ENCODE results near the gene KPNA1.
A peak's percentile ranks its signal among the peaks of the same experiment; 100 is the strongest.
"Not testable (repeated sequence)": the region's sequence is repeated elsewhere in the genome, so short reads cannot be mapped to it uniquely, and the experiment has no call there.

KPNA1 gene

DNA sequence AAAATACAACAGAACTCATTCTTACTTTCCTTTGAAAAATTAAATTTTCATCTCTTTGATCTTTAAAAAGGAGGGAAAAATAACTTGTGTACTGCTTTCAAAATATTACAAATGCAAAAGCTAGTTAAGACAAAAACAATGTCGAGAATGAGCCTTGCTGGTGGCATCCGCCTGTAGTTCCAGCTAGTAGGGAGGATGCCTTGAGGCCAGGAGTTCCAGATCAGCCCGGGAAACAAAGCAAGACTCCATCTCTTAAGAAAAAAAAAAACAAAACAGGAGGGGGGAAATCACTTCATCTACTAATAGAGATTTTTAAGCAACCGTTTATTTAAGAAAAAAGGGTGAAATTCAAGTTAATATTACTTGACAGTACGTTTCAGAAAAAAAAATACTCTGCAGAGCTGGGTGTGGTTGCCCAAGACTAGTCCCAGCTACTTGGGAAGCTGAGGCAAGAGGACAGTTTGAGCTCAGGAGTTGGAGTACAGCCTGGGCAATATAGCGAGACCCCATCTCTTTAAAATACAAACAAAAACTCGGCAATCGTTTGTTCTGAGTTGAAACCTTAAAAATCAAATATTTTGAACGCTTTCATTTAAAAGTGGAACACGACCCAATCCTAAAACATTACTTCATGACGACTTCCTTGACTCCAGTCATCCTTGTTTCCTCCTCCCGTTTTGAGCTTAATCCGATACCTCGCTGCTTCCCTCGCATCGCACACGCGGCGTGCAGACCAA is 1.2 kb downstream of the KPNA1 start:
- TF ChIP-seq, protein P1, sequence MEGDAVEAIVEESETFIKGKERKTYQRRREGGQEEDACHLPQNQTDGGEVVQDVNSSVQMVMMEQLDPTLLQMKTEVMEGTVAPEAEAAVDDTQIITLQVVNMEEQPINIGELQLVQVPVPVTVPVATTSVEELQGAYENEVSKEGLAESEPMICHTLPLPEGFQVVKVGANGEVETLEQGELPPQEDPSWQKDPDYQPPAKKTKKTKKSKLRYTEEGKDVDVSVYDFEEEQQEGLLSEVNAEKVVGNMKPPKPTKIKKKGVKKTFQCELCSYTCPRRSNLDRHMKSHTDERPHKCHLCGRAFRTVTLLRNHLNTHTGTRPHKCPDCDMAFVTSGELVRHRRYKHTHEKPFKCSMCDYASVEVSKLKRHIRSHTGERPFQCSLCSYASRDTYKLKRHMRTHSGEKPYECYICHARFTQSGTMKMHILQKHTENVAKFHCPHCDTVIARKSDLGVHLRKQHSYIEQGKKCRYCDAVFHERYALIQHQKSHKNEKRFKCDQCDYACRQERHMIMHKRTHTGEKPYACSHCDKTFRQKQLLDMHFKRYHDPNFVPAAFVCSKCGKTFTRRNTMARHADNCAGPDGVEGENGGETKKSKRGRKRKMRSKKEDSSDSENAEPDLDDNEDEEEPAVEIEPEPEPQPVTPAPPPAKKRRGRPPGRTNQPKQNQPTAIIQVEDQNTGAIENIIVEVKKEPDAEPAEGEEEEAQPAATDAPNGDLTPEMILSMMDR (IDR thresholded peaks at IDR 0.05; ENCODE audit: low read depth, low read length), result no peak
- in situ Hi-C loops (cut with HindIII; ENCODE audit: low sequenced_read_pairs), result no loop called here
- peak overlapping the region; percentile 72 for H3K4me3 ChIP-seq (ENCODE audit: low read depth, low read length)
- no peak for DNase-seq (ENCODE audit: low read depth, low spot score)

DNA sequence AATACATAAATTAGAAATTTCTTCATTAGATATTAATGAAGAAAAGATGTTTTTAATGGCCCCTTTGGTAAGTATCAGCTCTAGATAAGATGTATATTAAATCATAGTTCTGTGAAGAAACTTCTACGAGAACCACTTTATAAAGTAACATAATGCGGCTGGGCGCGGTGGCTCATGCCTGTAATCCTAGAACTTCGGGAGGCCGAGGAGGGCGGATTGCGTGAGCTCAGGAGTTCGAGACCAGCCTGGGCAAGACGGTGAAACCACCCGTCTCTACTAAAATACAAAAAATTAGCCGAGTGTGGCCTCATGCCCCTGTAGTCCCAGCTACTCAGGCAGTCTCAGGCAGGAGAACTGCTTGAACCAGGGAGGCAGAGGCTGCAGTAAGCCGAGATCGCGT is 2.5 kb downstream of the KPNA1 start:
- H3K4me3 ChIP-seq (ENCODE audit: low read depth, low read length), result no peak overlapping the region
- in situ Hi-C loops (cut with HindIII; ENCODE audit: low sequenced_read_pairs), result no loop called here
- no peak for DNase-seq (ENCODE audit: low read depth, low spot score)

DNA sequence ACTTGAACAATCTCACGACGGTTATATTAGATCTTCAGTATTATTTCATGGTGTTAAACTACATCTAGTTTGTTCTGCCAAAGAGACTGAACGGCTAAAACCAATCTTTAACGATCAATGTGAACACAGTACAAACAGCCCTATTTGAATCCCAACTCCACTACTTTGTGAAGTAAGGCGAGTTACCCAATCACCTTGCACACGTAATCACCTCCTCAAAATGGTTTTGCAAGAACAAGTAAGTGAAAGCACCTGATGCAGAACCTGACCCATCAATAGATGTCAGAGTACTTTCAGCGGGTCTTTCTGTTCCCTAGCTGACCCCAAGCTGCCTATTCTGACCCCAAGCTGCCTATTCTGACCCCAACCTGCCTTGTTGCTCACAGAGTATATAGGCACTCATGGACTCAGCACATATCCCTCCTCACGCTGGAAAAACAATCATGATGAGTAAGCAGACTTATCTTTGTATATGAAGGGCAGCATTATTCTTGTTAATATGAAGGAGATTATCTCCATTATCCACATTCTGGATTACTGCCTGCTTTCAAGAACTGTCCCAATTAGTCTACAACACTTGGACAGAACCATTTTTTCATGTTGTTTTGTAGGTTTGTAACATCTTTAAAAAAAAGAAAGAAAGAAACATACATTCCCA is 3.7 kb downstream of the KPNA1 start:
- no peak for DNase-seq (ENCODE audit: low read depth, low spot score)
- TF ChIP-seq, protein P1 (IDR thresholded peaks at IDR 0.05; ENCODE audit: low read depth, low read length), result no peak
- in situ Hi-C loops (cut with HindIII; ENCODE audit: low sequenced_read_pairs), result no loop called here
- H3K4me3 ChIP-seq (ENCODE audit: low read depth, low read length), result no peak overlapping the region

More for the DNA sequence above, 2.5 kb downstream of the KPNA1 start:
- TF ChIP-seq, protein P1 (IDR thresholded peaks at IDR 0.05; ENCODE audit: low read depth, low read length), result no peak

DNA sequence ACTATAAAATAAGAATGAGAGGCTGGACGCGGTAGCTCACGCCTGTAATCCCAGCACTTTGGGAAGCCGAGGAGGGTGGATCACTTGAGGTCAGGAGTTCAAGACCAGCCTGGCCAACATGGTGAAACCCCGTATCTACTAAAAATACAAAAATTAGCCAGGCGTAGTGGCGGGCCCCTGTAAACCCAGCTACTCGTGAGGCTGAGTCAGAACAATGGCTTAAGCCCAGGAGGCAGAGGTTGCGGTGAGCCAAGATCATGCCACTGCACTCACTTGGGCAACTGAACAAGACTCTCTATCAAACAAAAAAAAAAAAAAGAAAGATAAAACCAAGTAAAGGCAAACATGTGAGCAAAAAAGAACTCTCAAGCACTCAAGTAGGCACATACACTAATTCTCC is 5.8 kb downstream of the KPNA1 start:
- H3K4me3 ChIP-seq (ENCODE audit: low read depth, low read length); in situ Hi-C loops (cut with HindIII; ENCODE audit: low sequenced_read_pairs): not testable (repeated sequence)
- peak; percentile 33 for DNase-seq (ENCODE audit: low read depth, low spot score)

DNA sequence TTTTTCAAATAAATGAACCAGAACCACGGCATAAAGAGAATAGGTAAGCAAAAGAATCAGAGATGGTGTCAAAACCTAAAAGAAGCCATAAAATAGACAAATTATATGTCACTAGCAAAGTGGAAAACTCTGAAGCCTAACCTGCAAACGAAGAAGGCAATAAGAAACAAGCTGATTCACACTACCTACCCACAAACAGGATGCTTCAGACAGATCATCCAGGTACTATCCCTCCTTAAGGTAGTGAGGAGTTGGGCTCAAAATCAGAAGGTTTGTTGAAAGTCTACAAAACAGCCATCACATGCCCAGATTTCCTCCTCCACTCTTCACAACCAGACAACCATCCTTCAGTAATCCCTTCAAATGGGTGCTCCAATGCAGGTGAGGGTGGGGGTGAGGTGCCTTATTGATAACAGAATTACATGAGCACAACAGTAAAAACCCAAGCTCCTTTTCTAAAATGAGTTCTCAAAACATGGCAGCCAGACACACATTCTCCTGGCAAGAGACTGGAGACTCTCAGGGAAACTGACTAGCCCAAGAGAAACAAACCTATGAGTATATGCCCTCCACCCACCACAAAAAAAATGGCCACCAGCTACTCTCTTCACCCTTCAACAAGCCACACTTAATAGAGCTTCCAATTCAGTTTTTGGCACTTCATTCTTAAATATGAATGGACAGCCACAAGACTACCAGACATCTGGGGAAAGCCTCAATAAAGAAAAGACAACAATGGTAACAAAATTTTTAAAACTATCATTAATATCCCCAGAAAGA is 6.4 kb downstream of the KPNA1 start:
- in situ Hi-C loops (cut with HindIII; ENCODE audit: low sequenced_read_pairs), result no loop called here
- no peak for DNase-seq (ENCODE audit: low read depth, low spot score)
- TF ChIP-seq, protein P1 (IDR thresholded peaks at IDR 0.05; ENCODE audit: low read depth, low read length), result no peak
- H3K4me3 ChIP-seq (ENCODE audit: low read depth, low read length), result no peak overlapping the region

DNA sequence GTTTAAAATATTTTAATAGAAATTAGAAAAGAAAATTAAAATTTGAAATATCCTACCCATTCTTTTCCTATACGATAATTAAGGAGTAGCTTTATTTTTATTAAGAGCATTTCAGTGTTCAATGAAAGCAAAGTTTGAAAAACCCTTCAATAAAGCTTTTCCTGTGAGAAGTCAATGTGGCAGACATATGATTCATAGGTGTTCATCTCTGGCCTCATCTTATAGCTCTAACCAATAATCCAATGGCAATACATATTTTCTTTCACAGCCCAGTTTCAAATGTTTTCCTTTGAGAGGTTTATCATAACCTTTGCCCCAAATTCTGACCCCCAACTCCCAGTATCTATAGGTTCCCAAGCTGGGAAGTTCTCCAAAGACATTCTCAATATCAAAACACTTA is 8.3 kb downstream of the KPNA1 start:
- no peak for DNase-seq (ENCODE audit: low read depth, low spot score)
- in situ Hi-C loops (cut with HindIII; ENCODE audit: low sequenced_read_pairs), result no loop called here
- H3K4me3 ChIP-seq (ENCODE audit: low read depth, low read length), result no peak overlapping the region
- TF ChIP-seq, protein P1 (IDR thresholded peaks at IDR 0.05; ENCODE audit: low read depth, low read length), result no peak

DNA sequence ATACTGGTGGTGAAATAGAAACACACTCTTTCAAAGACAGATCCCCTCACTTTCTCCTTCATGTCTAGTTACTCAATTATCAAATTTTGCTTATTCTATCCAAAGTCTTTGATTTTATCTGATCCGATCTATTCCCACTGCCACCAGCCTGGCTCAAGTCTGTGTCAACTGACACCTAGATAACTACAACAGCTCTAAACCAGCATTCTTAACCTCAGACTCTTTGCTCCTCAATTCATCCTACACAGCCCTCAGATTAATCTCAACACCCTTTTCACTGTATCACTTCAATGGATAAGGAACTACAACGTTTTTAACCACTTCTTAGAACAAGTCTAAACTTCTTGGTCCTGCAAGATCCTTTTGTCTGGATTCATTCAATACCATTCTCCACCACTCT is 9.1 kb downstream of the KPNA1 start:
- TF ChIP-seq, protein P1 (IDR thresholded peaks at IDR 0.05; ENCODE audit: low read depth, low read length), result no peak
- no peak for DNase-seq (ENCODE audit: low read depth, low spot score)
- no peak overlapping the region for H3K4me3 ChIP-seq (ENCODE audit: low read depth, low read length)
- in situ Hi-C loops (cut with HindIII; ENCODE audit: low sequenced_read_pairs), result no loop called here

Measured in astrocyte of the spinal cord (primary cell).